Mucosa of stomach (tissue), 1 donor: ENCODE data around the gene GPRIN1.

Source experiments
- H3K27me3 ChIP-seq: one replicate; pipeline ENCODE4 v1.7.0; 2013; ENCODE audit warnings: mild to moderate bottlenecking, low read length; ENCODE audit not compliant: control insufficient read depth, insufficient read depth
- H3K36me3 ChIP-seq: one replicate; pipeline ENCODE4 v1.7.0; 2013; ENCODE audit warnings: low read length; ENCODE audit not compliant: control insufficient read depth, insufficient read depth
- H3K4me1 ChIP-seq: one replicate; pipeline ENCODE4 v1.7.0; 2013; ENCODE audit warnings: mild to moderate bottlenecking, low read length; ENCODE audit not compliant: control insufficient read depth, insufficient read depth
- H3K4me3 ChIP-seq: one replicate; pipeline ENCODE4 v1.7.0; 2013; ENCODE audit warnings: low read length
- H3K9ac ChIP-seq: one replicate; pipeline ENCODE4 v1.7.0; 2013; ENCODE audit warnings: mild to moderate bottlenecking, low read length, moderate library complexity
- H3K9me3 ChIP-seq: one replicate; pipeline ENCODE4 v1.7.0; 2013; ENCODE audit warnings: mild to moderate bottlenecking, low read length, moderate library complexity; ENCODE audit not compliant: control insufficient read depth
- donor health status: Pancreatic carcinoma.

GPRIN1 gene

DNA sequence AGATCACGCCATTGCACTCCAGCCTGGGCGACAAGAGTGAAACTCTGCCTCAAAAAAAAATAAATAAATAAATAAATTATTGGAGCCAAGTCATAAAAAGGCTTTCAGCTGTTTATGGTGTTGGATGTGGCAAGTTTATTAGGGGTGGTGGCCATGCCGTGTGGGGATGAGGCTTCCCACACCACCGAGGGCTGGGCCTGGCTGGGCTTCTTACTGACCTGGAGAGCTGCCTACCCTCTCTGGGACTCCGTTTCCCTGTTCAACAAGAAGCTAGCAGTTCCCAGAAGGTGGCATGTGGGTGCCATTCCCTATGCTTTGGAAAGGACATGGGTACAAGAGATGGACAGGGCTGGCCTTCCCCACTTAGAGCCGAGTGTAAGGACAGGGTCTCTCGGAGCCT lies 22.6 kb downstream of the GPRIN1 start:
- Histone ChIP-seq H3K9me3 (no peaks in the 10 kb centered on the region), H3K4me3 (no peak overlapping the region), H3K36me3 (no peaks in the 10 kb centered on the region), H3K4me1 (no peaks in the 10 kb centered on the region), H3K9ac (no peak overlapping the region), H3K27me3 (no peaks in the 10 kb centered on the region)

DNA sequence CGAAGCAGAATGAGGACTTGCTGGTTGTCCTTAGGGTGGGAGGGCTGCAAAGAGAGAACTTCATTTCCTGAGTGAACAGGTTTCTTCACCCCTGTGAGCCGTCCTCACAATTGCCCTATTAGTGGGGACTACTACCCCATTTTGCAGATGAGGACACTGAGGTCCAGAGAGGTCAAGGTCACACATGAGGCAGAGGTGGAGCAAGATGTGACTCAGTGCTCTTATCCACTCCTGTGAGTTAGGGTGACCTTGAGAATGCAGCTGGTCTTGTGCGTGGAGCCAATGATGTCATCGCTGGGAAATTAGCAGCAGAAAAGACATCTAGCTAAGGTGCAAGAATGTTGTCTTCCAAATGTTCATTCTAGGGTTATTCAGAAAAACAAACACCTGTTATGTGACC lies 26.9 kb downstream of the GPRIN1 start:
- Histone ChIP-seq H3K4me3 (no peak overlapping the region), H3K9me3 (no peaks in the 10 kb centered on the region), H3K36me3 (no peaks in the 10 kb centered on the region), H3K9ac (no peak overlapping the region), H3K4me1 (peaks cover 2% of the 10 kb centered on the region), H3K27me3 (no peaks in the 10 kb centered on the region)

DNA sequence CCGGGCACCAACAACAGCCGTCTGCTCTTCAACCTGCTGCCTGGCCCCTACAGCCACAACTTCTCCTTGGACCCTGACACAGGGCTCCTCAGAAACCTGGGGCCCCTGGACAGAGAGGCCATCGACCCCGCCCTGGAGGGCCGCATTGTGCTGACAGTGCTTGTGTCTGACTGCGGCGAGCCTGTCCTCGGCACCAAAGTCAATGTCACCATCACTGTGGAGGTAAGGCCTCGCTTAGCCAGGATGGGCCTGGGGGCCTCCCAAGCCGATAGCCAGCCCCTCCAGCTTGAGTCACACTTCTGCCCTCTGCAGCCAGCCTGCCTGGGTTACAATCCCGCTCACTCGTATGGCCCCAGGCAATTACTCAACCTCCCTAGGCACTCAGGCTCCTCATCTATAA lies 28.6 kb downstream of the GPRIN1 start:
- Histone ChIP-seq H3K4me3 (no peak overlapping the region), H3K4me1 (peaks cover 4% of the 10 kb centered on the region), H3K36me3 (no peaks in the 10 kb centered on the region), H3K9me3 (no peaks in the 10 kb centered on the region), H3K9ac (no peak overlapping the region), H3K27me3 (no peaks in the 10 kb centered on the region)

DNA sequence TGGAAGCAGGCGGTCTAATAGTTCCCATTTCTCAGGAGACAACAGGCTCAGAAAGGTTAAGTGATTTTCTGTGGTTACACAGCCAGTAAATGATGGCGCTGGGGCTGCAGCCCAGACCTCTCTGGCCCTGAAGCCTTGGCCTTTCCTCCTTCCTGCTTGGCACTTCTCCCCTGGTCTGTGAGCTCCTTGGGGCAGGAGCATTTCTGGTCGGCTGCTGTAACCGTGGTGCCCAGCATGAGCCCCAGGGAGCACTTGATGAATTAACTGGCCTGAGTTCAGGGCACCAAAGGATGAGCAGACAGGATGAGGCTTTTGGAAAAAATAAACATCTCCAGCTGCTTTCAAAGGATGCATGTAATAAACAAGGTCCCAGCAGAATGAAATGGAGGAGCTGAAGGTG lies 30.6 kb downstream of the GPRIN1 start:
- Histone ChIP-seq H3K4me1 (peaks cover 4% of the 10 kb centered on the region), H3K4me3 (no peak overlapping the region), H3K9ac (no peak overlapping the region), H3K27me3 (no peaks in the 10 kb centered on the region), H3K9me3 (no peaks in the 10 kb centered on the region), H3K36me3 (no peaks in the 10 kb centered on the region)

DNA sequence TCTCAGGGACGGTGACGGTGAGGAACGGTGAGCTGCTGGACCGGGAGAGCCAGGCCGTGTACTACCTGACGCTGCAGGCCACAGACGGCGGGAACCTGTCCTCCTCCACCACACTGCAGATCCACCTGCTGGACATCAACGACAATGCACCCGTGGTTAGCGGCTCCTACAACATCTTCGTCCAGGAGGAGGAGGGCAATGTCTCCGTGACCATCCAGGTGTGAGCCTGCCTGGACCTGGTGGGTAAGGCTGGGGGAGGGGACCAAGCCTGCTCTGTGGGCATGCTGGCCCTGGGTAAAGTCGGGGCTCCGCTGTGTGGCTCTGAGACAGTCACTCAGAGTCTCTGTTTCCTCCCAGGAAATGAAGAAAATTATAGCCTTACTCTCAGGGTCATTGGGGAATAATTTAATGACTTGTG lies 31.6 kb downstream of the GPRIN1 start:
- Histone ChIP-seq H3K4me1 (peaks cover 4% of the 10 kb centered on the region), H3K27me3 (no peaks in the 10 kb centered on the region), H3K36me3 (no peaks in the 10 kb centered on the region), H3K4me3 (no peak overlapping the region), H3K9me3 (no peaks in the 10 kb centered on the region), H3K9ac (no peak overlapping the region)

DNA sequence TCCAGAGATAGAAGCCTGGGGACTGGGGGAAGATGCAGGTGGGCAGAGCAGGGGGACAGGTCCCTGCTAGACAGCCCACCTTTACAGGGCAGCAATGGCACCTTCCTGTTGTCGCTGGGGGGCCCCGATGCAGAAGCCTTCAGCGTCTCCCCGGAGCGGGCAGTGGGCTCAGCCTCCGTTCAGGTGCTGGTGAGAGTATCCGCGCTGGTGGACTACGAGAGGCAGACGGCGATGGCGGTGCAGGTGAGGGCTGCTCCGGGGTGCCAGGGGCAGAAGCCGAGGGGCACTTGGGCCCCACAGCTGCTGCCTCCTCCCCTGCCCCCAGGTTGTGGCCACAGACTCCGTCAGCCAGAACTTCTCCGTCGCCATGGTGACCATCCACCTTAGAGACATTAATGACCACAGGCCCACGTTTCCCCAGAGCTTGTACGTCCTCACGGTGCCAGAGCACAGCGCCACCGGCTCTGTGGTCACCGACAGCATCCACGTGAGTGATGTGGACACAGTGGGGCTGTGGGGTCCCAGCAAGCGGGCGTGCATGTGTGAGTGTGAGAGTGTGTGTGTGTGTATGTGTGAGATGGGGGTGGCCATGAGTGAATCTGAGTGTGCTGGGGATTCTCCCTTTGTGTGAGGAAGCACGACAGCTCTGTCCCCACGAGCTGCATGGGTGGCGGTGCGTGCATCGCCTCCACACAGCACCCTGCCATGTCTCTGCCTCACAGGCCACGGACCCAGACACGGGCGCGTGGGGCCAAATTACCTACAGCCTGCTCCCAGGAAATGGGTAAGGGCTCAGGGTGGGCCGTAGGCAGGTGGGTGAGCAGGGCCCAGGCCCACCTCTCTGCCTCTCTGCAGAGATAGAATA lies 32.4 kb downstream of the GPRIN1 start:
- no peaks in the 10 kb centered on the region for H3K27me3 ChIP-seq

DNA sequence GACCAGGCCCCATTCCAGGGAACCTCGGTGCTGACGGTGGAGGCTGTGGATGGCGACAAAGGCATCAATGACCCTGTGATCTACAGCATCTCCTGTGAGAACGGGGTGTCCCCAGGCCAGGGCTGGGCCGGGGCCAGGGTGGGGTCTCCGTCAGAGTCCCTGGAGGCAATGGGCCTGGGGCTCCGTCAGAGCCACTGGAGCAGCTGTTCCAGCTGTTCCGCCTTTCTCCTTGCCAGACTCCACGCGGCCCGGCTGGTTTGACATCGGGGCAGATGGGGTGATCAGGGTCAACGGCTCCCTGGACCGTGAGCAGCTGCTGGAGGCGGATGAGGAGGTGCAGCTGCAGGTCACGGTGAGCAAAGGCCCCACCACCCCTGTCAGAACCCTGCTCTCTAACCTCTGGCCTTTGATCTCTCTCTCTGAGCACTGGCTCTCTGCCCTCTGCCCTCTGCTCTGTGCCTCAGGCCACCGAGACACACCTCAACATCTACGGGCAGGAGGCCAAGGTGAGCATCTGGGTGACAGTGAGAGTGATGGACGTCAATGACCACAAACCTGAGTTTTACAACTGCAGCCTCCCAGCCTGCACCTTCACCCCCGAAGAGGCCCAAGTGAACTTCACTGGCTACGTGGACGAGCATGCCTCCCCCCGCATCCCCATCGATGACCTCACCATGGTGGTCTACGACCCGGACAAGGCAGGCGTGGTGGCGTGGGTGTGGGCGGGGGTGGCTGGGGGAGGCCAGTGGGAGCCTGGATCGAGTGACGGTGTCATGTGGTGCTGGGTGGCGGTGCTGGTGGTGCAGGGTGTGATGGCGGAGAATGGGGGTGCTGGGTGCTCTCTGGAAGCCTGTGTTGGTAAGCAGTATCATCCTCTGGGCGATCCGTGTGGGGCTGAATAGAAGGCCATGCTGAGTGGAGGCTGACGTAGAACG lies 34.2 kb downstream of the GPRIN1 start:
- Histone ChIP-seq H3K4me1 (peaks cover 4% of the 10 kb centered on the region), H3K9ac (no peak overlapping the region), H3K27me3 (no peaks in the 10 kb centered on the region), H3K9me3 (no peaks in the 10 kb centered on the region), H3K4me3 (no peak overlapping the region), H3K36me3 (no peaks in the 10 kb centered on the region)

More for the DNA sequence above, 32.4 kb downstream of the GPRIN1 start:
- Histone ChIP-seq H3K4me3 (no peak overlapping the region), H3K36me3 (no peaks in the 10 kb centered on the region), H3K9me3 (no peaks in the 10 kb centered on the region), H3K4me1 (peaks cover 4% of the 10 kb centered on the region), H3K9ac (no peak overlapping the region)

DNA sequence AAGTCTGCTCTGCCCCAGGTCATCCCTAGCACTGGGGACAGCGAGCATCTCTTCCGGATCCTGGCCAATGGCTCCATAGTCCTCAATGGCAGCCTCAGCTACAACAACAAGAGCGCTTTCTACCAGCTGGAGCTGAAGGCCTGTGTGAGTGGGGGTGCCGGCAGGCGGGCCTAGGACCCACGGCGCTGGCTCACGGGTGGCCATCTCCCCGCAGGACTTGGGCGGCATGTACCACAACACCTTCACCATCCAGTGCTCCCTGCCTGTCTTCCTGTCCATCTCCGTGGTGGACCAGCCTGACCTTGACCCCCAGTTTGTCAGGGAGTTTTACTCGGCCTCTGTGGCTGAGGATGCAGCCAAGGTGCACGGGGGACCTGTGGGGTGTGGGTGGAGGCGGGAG lies 34.9 kb downstream of the GPRIN1 start:
- Histone ChIP-seq H3K4me3 (no peak overlapping the region), H3K27me3 (no peaks in the 10 kb centered on the region), H3K9me3 (no peaks in the 10 kb centered on the region), H3K4me1 (peaks cover 4% of the 10 kb centered on the region), H3K36me3 (no peaks in the 10 kb centered on the region), H3K9ac (no peak overlapping the region)

DNA sequence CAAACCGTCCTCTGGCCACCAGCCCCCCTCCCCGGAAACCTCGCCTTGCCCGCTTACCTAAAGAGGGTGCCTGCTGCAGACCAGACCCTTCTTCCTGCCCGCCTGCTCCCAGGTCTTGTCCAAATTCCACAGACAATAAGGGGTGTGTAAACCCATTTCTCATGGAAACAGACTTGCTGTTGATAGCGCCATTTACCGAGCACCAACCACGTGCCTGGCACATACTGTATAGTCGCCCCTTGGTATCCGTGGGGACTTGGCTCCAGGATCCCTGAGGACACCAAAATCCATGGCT lies 35.7 kb downstream of the GPRIN1 start:
- H3K36me3 ChIP-seq, result no peaks in the 10 kb centered on the region
- H3K9me3 ChIP-seq, result no peaks in the 10 kb centered on the region
- no peak overlapping the region for H3K4me3 ChIP-seq
- H3K27me3 ChIP-seq, result no peaks in the 10 kb centered on the region
- no peak overlapping the region for H3K9ac ChIP-seq
- H3K4me1 ChIP-seq, result peaks cover 4% of the 10 kb centered on the region

DNA sequence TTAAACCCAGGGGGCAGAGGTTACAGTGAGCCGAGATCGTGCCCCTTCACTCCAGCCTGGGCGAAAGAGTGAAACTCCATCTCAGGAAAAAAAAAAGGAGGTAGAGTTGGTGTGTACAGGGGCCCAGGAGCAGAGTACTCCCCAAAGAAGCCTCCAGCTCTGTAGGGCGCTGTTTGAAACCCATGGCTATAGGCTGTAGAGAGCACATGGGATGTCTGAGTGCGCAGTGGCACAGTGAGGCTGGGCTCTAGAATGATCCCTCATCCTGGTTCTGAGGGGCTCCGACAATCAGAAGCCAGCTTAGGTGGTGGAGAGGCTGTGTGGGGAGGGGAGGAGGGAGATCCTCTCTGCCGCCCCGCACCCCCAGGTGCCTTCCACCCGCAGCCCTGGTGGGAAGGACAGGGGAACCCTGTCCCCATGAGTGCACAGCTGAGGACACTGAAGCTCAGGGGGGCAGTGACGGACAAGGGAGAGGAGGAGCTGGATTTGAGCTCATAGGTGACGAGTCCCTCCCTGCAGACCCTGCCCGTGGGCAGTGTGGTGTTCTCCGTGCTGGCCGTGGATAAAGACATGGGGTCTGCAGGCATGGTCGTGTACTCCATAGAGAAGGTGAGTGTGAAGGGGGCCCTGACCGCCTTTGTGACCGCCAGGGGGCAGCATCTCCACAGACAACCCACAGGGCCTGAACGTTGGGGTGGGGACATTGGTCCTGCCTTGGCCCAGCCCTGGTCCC lies 36.2 kb downstream of the GPRIN1 start:
- no peak overlapping the region for H3K4me3 ChIP-seq
- no peaks in the 10 kb centered on the region for H3K36me3 ChIP-seq
- H3K9ac ChIP-seq, result no peak overlapping the region
- H3K27me3 ChIP-seq, result no peaks in the 10 kb centered on the region
- peaks cover 4% of the 10 kb centered on the region for H3K4me1 ChIP-seq
- no peaks in the 10 kb centered on the region for H3K9me3 ChIP-seq

DNA sequence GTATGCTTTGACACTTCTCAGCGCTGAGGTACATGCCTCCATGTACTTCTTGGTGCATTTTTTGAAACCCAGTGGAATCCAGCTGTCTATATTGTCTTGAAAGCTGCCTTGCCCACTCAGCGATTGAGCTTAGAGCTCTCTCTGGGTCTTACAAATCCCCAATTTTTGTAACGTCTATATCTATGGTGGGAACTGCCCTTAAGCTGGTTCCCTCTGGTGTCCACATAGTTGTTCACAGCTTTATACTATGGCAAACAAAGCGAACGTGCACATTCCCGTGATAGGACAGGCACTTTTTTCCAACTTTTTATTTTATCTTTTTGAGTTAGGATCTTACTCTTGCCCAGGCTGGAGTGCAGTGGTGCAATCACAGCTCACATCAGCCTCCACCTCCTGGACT lies 39.9 kb downstream of the GPRIN1 start:
- H3K9me3 ChIP-seq, result no peaks in the 10 kb centered on the region
- no peaks in the 10 kb centered on the region for H3K4me1 ChIP-seq
- H3K4me3 ChIP-seq, result no peak overlapping the region
- no peak overlapping the region for H3K9ac ChIP-seq
- H3K36me3 ChIP-seq, result no peaks in the 10 kb centered on the region
- H3K27me3 ChIP-seq, result no peaks in the 10 kb centered on the region

DNA sequence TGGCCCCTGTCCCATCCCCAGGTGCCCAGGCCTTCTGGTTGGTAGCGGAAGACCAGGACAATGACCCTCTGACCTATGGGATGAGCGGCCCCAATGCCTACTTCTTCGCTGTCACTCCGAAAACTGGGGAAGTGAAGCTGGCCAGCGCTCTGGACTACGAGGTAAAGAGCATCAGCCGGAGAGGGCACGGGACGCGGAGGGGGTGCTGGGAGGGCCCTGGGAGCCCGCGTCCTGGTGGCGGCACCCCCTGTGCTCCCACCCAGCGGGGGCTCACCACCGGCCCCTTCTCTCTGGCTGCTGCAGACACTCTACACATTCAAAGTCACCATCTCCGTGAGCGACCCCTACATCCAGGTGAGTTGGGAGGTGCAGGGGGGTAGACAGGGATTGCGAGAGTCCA lies 41.3 kb downstream of the GPRIN1 start:
- no peaks in the 10 kb centered on the region for H3K4me1 ChIP-seq
- H3K9ac ChIP-seq, result no peak overlapping the region
- no peaks in the 10 kb centered on the region for H3K27me3 ChIP-seq
- H3K4me3 ChIP-seq, result no peak overlapping the region
- H3K9me3 ChIP-seq, result no peaks in the 10 kb centered on the region
- no peaks in the 10 kb centered on the region for H3K36me3 ChIP-seq
